GM21423 (cell line): ENCODE data around the gene MRPL36.

ENCODE experiments used
- ATAC-seq: cut with Tn5 transposase; IDR thresholded peaks from one replicate; pipeline ENCODE4 v1.9.1; 2021; ENCODE audit warnings: mild to moderate bottlenecking, moderate library complexity; ENCODE audit not compliant: unreplicated experiment

The MRPL36 gene

DNA sequence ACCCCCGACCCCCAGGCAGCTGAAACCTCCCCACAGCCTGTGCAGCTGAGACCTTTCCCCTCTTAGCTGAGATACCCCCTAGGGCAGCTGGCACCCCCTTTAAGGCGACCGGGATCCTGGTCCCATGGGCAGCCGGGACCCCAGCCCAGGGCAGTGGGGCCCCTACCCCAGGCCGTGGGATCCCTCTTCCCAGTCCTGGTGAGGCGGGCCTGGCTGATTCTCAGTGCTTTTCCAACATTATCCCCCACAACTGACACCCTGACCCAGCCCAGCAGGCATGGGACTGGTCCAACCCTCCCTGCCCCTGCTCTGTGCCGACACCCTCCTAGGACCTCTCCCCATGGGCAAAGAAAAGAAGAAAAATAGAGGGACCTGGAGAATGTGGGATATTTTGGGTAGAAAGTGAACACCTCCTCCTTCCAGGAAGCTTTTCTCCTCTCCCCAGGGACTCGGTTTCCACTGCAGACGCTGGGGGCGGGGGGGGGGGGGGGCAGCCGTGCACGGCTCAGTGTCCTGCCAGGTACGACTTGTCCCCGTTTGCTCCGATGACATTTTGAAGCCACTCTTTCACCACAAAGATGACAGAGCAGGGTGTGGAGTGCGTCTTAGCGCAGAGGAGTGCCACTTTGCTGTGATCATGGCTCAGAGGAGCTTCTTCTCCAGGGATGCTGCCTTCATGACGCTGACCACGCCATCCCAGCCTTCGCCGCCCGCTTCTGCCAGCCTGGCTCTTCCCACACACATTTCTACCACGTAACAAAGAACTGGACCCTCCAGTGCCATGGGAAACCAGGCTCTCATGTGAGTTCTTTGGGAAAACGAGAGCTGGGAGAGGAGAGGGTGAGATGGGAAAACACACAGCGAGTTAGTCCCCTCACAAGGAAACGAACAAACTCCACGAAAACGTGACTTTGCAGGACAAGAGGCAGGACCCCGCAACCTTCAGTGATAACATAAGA is 47.5 kb downstream of the MRPL36 start:
- no peak for ATAC-seq

DNA sequence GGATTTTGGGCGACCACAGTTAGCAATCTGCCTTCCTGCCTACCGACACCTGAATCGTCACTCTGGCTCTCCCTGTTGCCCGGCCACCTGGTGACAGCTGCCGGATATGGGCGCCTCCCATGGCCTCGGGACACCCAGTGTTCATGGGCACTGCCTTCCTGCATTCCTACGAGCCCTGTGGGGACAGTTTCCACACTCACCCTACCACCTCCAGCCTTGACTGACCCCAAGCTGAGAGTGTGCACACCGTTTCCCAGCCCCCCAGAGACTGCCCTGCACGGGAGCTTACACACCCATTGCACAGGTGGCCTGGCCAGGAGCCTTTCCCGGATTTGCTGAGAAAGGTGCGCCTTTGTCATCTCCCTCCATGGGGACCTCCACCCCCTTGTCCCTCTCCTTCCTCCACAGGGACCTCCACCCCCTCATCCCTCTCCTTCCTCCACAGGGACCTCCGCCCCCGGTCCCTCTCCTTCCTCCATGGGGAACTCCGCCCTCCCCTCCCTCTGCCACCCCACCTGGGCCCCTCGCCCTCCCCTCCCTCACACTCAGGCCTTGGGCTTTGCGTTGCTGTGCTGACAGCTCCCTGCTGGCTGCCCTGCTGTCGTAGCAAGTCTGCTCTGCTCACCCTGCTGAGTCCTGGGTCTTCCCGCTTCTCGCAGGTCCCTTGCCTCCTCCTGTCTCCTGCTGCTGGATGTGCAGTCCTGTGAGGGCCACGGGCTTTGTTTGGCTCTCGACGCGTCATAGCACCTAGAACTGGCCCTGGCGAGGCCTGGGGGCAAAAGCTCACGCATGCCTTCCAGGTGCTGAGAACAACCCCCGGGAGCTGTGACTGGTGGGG is 48.4 kb downstream of the MRPL36 start:
- ATAC-seq = no peak

DNA sequence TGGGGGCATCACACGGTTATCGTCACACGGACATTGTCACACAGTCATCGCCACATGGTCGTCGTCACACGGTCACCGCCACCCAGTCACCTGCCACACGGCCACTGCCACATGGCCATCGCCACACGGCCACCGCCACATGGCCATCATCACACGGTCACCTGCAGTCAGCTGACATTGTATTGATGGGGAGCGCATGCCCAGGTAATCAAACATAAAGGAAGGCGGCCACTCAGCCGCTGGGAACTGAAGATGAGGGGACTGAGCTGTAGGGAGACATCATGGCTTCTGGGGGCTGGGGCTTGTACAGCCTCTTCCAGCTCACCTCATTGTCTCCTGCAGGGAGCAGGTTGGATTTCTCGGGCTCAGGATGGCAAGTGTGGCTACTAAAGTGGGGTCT is 49.2 kb downstream of the MRPL36 start:
- no peak for ATAC-seq

DNA sequence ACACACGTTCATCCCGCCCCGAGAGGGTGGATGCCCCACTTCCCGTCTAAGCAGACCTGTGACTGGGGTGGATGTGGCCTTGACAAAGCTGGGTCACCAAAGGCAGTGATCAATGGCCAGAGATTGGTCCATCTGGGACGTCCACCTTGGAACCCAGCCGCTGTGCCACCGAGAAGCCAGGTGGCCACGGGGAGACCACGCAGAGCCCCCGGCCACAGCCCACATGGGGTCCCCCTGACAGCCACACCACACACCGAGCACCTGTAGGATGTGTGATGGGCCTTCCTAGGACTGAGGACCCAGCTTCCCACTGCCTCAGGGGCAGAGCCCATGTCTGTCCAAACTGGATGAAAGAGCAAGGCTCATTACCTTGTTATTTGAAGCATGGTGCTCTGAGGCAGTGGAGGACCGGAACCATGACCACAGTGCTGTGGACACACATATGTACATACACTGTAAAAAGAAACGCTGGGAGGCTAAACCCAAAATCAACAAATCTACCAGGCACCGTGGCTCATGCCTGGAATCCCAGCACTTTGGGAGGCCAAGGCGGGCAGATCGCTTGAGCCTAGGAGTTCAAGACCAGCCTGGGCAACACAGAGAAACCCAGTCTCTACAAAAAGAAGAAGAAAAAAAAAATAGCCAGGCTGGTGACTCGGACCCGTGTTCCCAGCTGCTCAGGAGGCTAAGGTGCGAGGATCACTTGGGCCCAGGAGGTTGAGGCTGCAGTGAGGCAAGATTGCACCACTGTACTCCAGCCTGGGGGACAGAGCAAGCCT is 50.1 kb downstream of the MRPL36 start:
- ATAC-seq = no peak

DNA sequence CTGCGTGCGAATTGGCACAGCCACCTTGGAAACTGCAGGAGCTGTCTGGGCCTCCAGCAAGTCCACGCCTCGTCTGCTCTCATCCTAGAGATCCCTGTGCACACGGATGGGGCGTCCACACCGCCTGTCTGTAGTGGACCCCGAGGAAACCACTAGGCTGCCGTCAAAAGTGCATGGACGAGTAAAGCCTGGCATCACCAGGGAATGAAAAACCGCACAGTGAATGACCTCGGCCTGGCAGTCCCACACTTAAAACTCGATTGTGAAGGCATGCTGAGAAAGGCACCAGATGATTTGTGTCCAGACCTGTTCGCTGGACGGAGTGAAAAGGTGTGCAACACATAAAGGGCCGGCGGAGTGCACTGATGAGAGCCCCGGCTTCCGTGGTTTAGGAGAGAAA is 50.8 kb downstream of the MRPL36 start:
- no peak for ATAC-seq
